ENCODE results near the gene PWWP2B.
"Not testable (repeated sequence)": the region's sequence is repeated elsewhere in the genome, so short reads cannot be mapped to it uniquely, and the experiment has no call there.

PWWP2B gene

GRCh38 chr10:132420981-132421846 lies 24.2 kb downstream of the PWWP2B start:
- no peak for DNase-seq

- no peak for DNase-seq
These were observed 25.1 kb downstream of the PWWP2B start for GRCh38 chr10:132421847-132422751.

GRCh38 chr10:132422903-132423825 lies 26.2 kb downstream of the PWWP2B start:
- DNase-seq, result no peak

GRCh38 chr10:132423966-132424861 lies 27.2 kb downstream of the PWWP2B start:
- DNase-seq, result no peak

- no peak for DNase-seq
These were observed 28.2 kb downstream of the PWWP2B start for GRCh38 chr10:132425029-132425756.

GRCh38 chr10:132425757-132426155 lies 28.8 kb downstream of the PWWP2B start:
- no peak for DNase-seq

- DNase-seq, result no peak
These were observed 30.2 kb downstream of the PWWP2B start for GRCh38 chr10:132427006-132427771.

- DNase-seq, result no peak
These were observed 31.0 kb downstream of the PWWP2B start for GRCh38 chr10:132427939-132428367.

- no peak for DNase-seq
These were observed 31.5 kb downstream of the PWWP2B start for GRCh38 chr10:132428486-132428995.

GRCh38 chr10:132429281-132430230 lies 32.6 kb downstream of the PWWP2B start:
- DNase-seq, result no peak

- DNase-seq, result no peak
These were observed 33.3 kb downstream of the PWWP2B start for GRCh38 chr10:132430231-132430743.

- no peak for DNase-seq
These were observed 33.9 kb downstream of the PWWP2B start for GRCh38 chr10:132430861-132431271.

GRCh38 chr10:132431537-132432175 lies 34.7 kb downstream of the PWWP2B start:
- DNase-seq, result no peak

- DNase-seq, result no peak
These were observed 35.2 kb downstream of the PWWP2B start for GRCh38 chr10:132432176-132432540.

GRCh38 chr10:132433671-132434340 lies 36.8 kb downstream of the PWWP2B start:
- no peak for DNase-seq

GRCh38 chr10:132434405-132435005 lies 37.5 kb downstream of the PWWP2B start:
- no peak for DNase-seq

- DNase-seq, result not testable (repeated sequence)
These were observed 38.3 kb downstream of the PWWP2B start for GRCh38 chr10:132435320-132435719.
